KOPT-K1 (cell line): ENCODE results near the gene ZNF385C.

Experiments used
- H3K27ac ChIP-seq: fragments of 200-600 bp; sonication (generic); 2 replicates; pipeline ENCODE4 v1.5.1; 2016; ENCODE audit warnings: antibody characterized with exemption, mild to moderate bottlenecking, low read depth, low read length; ENCODE audit not compliant: poor library complexity, severe bottlenecking
- H3K36me3 ChIP-seq: fragments of 200-600 bp; sonication (generic); 2 replicates; pipeline ENCODE4 v1.5.1; 2017; ENCODE audit warnings: antibody characterized with exemption, mild to moderate bottlenecking, low read length, moderate library complexity; ENCODE audit not compliant: insufficient read depth
- H3K9me3 ChIP-seq: fragments of 200-600 bp; sonication (generic); 2 replicates; pipeline ENCODE4 v1.5.1; 2017; ENCODE audit warnings: antibody characterized with exemption, low read length, mild to moderate bottlenecking; ENCODE audit not compliant: insufficient read depth, poor library complexity, severe bottlenecking

Gene ZNF385C

GRCh38 chr17:42000413-42001133 lies 97.7 kb downstream of the ZNF385C start:
- Histone ChIP-seq H3K27ac (no peak overlapping the region), H3K36me3 (peaks cover 87% of the 10 kb centered on the region), H3K9me3 (no peaks in the 10 kb centered on the region)

GRCh38 chr17:41998497-41998896 lies 99.8 kb downstream of the ZNF385C start:
- no peak overlapping the region for H3K27ac ChIP-seq
- peaks cover 96% of the 10 kb centered on the region for H3K36me3 ChIP-seq
- H3K9me3 ChIP-seq, result no peaks in the 10 kb centered on the region

- H3K27ac ChIP-seq, result no peak overlapping the region
- H3K9me3 ChIP-seq, result no peaks in the 10 kb centered on the region
- peaks cover 96% of the 10 kb centered on the region for H3K36me3 ChIP-seq
These were observed 101.5 kb downstream of the ZNF385C start for GRCh38 chr17:41996855-41997164.

GRCh38 chr17:41992576-41992975 lies 105.7 kb downstream of the ZNF385C start:
- peaks cover 98% of the 10 kb centered on the region for H3K36me3 ChIP-seq
- no peak overlapping the region for H3K27ac ChIP-seq
- H3K9me3 ChIP-seq, result no peaks in the 10 kb centered on the region

- Histone ChIP-seq H3K9me3 (no peaks in the 10 kb centered on the region), H3K36me3 (peaks cover 98% of the 10 kb centered on the region), H3K27ac (no peak overlapping the region)
These were observed 108.4 kb downstream of the ZNF385C start for GRCh38 chr17:41989702-41990419.

GRCh38 chr17:41988418-41988817 lies 109.9 kb downstream of the ZNF385C start:
- no peaks in the 10 kb centered on the region for H3K9me3 ChIP-seq
- no peak overlapping the region for H3K27ac ChIP-seq
- H3K36me3 ChIP-seq, result peaks cover 100% of the 10 kb centered on the region

- H3K36me3 ChIP-seq, result peaks cover 100% of the 10 kb centered on the region
- no peaks in the 10 kb centered on the region for H3K9me3 ChIP-seq
- H3K27ac ChIP-seq, result no peak overlapping the region
These were observed 110.6 kb downstream of the ZNF385C start for GRCh38 chr17:41987642-41988041.

GRCh38 chr17:41986634-41987033 lies 111.6 kb downstream of the ZNF385C start:
- H3K36me3 ChIP-seq, result peaks cover 100% of the 10 kb centered on the region
- H3K27ac ChIP-seq, result no peak overlapping the region

GRCh38 chr17:41985919-41986318 lies 112.4 kb downstream of the ZNF385C start:
- Histone ChIP-seq H3K36me3 (peaks cover 100% of the 10 kb centered on the region), H3K9me3 (no peaks in the 10 kb centered on the region)

More at GRCh38 chr17:41986634-41987033, 111.6 kb downstream of the ZNF385C start:
- H3K9me3 ChIP-seq, result no peaks in the 10 kb centered on the region

GRCh38 chr17:41984454-41984853 lies 113.8 kb downstream of the ZNF385C start:
- Histone ChIP-seq H3K36me3 (peaks cover 99% of the 10 kb centered on the region), H3K27ac (no peak overlapping the region), H3K9me3 (no peaks in the 10 kb centered on the region)

More at GRCh38 chr17:41985919-41986318, 112.4 kb downstream of the ZNF385C start:
- no peak overlapping the region for H3K27ac ChIP-seq

GRCh38 chr17:41982026-41982760 lies 116.1 kb downstream of the ZNF385C start:
- peaks cover 97% of the 10 kb centered on the region for H3K36me3 ChIP-seq
- H3K9me3 ChIP-seq, result no peaks in the 10 kb centered on the region
- no peak overlapping the region for H3K27ac ChIP-seq

- Histone ChIP-seq H3K9me3 (no peaks in the 10 kb centered on the region), H3K27ac (no peak overlapping the region), H3K36me3 (peaks cover 97% of the 10 kb centered on the region)
These were observed 120.3 kb downstream of the ZNF385C start for GRCh38 chr17:41977991-41978390.

GRCh38 chr17:41976142-41976768 lies 122.0 kb downstream of the ZNF385C start:
- peaks cover 97% of the 10 kb centered on the region for H3K36me3 ChIP-seq
- no peaks in the 10 kb centered on the region for H3K9me3 ChIP-seq
- H3K27ac ChIP-seq, result no peak overlapping the region
